Measurements from ENCODE around the gene GPR33.
A peak's percentile ranks its signal among the peaks of the same experiment; 100 is the strongest.
"Not testable (repeated sequence)": the region's sequence is repeated elsewhere in the genome, so short reads cannot be mapped to it uniquely, and the experiment has no call there.

The GPR33 gene, protein sequence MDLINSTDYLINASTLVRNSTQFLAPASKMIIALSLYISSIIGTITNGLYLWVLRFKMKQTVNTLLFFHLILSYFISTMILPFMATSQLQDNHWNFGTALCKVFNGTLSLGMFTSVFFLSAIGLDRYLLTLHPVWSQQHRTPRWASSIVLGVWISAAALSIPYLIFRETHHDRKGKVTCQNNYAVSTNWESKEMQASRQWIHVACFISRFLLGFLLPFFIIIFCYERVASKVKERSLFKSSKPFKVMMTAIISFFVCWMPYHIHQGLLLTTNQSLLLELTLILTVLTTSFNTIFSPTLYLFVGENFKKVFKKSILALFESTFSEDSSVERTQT

DNA sequence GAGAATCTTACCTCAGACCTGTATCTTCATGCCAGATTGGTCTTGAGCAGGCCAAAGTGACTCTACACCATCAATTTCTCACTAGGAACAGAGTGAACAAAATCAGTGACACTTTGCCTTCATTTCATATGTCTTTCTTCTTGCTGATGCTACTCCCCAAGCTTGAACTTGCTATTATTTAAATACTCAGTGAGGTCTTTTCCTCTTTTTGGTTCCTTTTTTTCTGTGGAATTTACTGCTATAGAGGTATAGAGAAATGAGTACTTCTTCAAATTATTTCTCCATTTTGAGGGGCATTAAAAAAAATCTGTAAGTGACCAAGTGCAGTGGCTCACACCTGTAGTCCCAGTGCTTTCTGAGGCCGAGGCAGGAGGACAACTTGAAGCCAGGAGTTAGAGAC, at the start of gene GPR33:
TSS of gene GPR33 (minus strand) at position 154 of the 400 bp plus-strand sequence. CDS start 4,074 bp downstream, outside the sequence.
- no peak for DNase-seq

DNA sequence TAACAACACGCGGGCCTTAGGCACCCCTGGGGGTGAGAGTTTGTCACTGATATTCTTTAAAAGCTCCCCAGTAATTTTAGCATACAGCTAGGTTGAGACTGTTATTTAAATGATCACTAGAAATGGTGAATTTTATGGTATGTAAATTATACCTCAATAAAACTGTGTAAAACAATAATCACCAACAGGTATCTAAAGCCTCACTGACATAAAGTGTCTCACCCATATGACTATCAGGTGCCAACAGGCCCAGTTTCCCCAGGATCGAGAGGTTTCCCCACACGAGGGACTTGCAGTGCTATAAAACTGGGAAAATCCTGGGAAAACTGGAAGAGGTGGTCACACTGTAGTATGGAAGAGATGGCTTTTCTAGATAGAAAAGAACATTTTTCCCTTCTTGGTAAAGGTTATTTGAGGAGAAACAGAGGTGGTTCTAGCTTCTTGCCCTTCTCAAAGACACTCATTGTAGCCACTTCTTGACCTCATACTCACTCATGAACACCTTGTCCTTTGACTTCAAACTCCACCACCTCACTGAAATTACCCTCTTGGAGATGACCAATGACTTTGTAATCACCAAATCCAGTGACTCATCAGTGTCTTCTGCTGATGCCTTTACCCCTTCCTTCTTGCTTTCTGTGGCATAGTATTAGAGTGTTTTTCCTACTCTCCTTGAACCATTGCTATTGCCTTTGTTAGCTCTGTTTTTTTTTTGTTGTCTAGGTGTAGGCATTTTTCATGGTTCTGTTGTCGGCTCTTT, 48.5 kb upstream of the GPR33 start:
- DNase-seq = no peak

DNA sequence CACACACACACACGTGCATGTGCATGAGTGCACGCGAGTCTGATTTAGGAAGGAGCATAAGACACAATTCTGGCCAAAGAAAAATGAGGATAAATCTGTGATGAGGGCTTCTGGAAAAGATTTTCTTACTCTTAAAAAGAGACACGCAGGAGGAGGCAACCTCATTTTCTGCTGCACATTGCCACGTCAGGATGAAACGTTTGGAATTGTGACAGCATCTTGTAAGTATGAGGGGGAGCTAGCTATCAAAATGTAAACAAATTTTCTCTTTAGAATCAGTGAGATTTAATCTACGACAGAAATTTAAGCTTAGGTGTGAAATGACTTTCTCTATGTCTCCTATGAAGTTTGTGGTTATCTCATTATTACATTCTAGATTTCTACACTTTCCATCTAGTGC, 42.3 kb upstream of the GPR33 start:
- no peak for DNase-seq

DNA sequence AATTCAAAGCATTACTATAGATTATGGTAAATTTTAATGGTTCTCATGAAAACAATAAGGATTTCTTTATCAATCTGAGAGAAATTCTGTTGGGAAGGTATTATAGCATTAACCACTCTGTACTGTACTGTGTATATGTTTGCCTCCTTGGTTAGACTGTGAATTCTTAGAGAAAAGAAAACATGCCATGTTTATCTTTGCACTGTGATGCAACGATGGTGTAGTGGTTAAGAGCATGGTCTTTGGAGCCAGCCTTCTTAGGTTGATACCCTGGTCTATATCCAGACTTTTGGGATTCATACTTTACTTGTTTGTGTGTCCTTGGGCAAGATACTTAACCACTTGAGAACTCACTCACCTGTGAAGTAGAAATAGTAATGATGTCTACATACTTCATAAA, 41.2 kb upstream of the GPR33 start:
- no peak for DNase-seq

DNA sequence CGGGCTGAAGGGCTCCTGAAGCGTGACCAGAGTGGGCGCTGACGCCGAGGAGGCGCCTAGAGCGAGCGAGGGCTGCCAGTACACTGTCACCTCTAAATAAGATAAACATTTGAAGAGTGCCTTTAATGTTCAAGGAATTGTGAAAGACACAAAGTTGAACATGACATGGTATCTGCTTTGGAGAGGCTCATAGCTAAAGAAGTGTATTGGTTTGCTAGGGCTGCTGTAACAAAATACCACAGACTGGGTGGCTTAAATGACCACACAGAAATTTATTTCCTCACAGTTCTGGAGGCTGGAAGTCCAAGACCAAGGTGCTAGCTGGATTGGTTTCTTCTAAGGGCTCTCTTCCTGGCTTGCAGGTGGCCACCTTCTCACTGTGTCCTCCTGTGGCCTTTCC, 39.7 kb upstream of the GPR33 start:
- no peak for DNase-seq

DNA sequence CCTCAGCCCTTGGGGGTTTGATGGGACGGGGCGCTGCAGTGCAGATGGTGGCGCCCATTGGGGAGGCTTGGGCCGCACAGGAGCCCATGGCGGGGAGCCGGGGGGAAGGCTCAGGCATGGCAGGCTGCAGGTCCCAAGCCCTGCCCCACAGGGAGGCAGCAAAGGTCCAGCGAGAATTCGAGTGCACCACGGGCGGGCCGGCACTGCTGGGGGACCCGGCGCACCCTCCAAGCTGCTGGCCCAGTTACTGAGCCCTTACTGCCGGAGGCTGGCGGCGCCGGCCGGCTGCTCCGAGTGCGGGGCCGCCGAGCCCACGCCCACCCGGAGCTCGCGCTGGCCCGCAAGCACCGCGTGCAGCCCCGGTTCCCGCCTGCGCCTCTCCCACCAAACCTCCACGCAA, 39.2 kb upstream of the GPR33 start:
- DNase-seq = no peak

DNA sequence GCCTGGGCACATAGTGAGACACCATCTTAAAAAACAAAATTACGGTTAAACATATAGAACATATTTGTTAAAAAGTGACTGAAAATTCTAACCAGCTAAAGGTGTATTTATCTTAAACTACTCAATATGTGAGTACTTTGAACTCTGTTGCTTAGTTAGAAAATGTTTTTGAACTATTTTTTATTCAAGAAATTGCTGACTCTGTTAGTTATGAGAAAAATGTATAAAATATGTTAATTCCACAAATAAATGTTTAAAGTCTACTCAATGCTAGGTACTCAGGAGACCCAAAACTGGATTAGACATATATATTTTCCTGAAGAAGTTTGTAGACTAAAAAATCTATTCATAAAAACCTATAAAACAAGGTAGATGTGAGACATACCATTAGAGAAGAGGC, 23.0 kb upstream of the GPR33 start:
- DNase-seq = no peak

DNA sequence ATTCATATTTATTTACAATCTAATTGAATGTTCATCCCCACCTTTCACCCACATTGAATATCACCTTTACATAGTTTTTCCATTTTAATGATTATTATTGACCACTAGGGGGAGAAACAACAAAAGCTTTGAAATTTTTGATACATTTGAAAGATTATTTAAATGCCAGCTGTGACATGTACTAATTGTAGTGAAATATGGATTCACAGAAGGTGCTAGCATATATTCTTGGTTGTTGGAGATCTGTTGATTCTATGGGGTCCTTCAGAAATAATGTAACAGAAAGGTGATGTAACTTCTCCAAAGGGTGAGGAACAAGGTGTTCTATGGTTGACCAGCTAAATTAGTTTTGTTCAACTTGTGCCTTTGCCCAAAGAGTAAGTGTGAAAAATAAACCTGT, 22.4 kb upstream of the GPR33 start:
- peak; percentile 51 for DNase-seq

DNA sequence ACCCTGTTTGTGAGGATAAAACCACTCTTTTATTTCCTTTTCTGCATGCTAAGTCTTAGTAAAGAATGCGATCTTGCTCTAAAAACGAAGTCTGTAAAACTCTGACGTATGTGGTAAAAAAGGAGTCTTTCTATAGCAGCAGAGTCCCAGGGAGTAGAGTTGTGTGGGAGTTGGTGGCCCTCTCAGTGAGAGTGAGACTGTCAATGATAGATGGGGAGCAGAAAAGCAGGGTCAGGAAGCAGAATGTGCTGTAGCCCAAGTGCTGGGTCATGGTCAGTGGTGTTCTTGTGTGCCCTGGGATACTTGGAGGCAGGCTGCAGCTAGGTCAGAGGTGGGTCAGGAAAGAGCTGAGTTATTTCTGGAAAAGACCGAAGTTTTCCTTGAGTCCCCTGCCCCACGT, 20.3 kb upstream of the GPR33 start:
- no peak for DNase-seq

DNA sequence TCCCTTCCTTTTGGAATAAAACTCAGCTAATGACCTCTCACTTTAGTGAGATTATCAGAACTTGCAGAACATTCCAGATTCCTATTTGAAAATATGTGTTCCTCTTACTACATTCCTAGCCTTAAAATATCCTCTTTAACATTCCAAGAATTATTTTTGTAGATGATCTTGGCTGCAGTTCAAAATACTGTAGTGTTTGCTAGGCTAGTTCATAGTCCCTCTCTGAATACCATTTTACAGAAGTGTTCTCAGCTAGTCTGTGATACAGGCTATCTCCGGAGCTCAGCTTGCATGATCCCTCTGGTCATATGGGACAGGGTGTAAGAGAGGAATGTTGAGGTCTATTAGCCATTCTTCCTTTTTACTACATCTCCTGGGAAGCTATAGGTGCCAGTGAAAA, 17.6 kb upstream of the GPR33 start:
- no peak for DNase-seq

DNA sequence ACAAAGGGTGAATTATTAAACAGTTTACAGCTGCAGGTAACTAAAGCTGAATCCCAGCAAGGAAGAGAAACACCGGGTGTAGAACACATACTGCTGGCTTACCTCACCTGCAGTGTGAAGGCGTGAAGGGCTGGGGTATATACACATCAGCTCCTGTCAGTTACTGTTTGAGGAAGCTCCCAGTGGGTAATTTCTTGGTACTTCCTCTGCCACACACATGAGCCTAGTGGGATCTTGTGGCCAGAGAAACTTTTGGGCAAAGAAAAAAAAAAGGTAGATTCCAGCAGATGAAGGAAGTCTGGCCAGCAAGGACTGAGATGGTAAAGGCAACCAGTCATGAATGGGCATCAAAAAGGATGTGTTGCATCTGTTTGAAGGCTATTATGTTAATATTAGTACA, 14.0 kb upstream of the GPR33 start:
- DNase-seq = no peak

DNA sequence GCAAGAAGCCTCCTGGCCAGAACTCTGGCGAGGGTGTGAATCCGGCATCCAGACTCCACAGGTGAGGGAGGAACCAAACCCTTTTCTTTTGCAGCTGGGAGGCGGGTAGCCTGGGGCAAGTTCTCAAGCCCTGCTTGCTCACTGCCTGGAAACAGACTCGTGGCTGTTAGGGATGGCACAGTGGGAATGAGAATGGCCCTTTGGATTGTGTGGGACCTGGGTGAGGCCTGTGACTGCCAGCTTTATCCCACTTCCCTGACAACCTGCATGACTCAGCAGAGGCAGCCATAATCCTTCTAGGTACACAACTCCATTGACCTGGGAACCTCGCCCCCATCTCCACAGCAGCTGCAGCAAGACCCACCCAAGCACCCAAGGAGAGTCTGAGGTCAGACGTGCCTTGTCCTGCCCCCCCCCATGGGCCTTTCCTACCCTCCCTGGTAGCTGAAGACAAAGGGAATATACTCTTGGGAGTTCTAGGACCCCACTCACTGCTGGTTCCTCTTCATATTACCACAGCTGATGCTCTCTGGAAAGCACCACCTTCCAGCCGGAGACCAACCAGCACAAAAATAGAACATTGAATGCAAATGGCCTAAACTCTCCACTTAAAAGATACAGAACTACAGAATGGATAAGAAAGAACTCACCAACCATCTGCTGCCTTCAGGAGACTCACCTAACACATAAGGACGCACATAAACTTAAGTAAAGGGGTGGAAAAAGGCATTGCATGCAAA, 5.1 kb upstream of the GPR33 start:
- no peak for DNase-seq

DNA sequence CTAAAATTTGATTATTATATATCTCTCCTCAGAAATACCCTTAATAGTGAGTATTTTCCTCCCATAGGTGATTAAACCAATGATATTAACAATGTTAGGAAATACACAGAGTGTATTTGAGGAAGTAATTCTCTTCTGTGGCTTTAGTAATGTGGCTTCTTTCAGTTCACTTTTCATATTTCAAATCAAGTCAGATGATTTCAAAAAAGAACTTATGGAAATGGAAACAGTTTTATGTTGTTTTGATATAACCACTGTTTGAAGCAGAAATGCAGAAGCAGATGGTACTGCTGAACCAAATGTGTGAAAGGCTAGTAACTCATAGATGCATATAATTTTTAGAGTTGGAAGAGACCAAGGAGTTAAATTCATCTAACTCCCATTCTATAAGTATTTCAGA, 1.9 kb upstream of the GPR33 start:
- no peak for DNase-seq

DNA sequence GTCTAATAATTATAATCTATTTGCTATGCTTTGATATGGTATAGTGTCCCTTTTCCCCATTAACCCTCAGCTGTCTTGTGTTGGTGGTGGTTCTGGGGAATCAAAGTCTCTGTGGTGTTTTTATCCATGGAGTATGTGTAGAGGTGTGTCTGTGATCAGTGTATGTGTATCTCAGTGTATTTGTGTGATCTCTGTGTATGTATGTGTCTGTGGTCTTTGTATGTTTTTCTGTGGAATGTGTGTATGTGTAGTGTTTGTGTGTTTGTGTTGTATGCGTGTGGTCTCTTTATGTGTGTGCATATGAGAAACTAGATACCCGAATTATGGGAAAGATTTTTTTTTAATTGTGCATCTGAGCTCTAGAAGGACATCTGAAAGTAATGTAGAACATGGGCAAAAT, 1.1 kb downstream of the GPR33 start:
- no peak for DNase-seq

DNA sequence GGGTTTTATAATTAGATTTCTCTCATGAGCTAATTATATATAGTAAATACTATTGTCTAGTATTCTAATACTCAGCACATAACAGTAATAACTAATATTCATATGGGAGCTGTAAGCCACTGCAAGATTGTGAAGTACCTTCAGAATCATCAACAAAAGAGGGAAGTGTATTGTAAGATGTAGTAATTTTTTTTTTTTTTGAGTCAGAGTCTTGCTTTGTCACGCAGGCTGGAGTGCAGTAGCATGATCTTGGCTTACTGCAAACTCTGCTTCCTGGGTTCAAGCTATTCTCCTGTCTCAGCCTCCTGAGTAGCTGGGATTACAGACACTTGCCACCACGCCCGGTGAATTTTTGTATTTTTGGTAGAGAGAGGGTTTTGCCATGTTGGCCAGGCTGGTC, 3.1 kb downstream of the GPR33 start:
- no peak for DNase-seq

DNA sequence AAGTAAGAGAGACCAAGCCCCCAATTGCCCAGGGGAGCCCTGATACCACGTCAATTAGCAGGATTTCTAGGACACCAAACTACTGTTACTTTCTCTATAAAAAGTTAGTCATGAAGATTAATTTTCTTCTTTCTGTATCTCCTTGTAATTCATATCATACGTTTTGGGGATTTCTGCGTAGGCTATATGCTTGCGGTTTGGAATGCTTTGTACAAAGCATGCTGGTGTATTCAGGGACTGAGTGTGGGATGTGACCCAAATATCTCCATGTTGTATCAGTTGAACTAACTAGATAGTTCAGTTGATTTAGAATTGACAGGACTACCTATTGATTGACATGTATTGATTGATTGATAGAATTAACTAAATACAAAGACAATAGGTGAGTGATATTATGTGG, 7.7 kb downstream of the GPR33 start:
- no peak for DNase-seq

DNA sequence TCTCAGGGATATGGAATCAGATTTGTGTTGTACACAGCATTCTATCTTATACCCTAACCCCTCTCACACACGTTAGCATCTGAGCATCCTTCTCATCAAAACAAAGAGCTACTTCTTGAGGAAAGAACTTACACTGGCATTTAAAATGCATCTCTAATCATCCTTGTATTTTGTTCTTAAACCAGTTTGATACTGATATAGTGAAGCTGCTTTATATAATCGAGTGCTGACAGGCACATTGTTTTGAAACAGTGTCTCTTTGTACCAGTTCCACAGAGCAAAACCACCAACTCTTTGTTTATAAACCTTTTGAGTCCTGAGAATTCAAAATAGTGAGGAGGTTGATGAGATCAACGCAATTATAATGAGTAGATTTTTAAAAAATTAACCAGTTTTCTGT, 8.8 kb downstream of the GPR33 start:
- no peak for DNase-seq

DNA sequence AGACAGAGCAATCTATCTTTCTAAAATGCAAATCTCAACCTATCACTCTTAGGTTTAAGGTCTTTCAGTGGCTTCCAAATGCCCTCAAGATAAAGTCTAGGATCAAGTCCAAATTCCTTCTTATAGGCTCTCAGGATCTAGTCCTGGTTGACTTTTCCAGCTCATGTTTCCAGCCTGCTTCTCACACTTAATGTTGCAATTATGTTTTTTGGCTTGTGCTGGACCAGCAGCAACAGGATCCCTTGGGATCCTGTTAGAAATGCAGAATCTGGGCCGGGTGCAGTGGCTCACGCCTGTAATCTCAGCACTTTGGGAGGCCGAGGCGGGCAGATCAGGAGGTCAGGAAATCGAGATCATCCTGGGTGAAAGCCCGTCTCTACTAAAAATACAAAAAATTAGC, 10.6 kb downstream of the GPR33 start:
- DNase-seq = no peak

DNA sequence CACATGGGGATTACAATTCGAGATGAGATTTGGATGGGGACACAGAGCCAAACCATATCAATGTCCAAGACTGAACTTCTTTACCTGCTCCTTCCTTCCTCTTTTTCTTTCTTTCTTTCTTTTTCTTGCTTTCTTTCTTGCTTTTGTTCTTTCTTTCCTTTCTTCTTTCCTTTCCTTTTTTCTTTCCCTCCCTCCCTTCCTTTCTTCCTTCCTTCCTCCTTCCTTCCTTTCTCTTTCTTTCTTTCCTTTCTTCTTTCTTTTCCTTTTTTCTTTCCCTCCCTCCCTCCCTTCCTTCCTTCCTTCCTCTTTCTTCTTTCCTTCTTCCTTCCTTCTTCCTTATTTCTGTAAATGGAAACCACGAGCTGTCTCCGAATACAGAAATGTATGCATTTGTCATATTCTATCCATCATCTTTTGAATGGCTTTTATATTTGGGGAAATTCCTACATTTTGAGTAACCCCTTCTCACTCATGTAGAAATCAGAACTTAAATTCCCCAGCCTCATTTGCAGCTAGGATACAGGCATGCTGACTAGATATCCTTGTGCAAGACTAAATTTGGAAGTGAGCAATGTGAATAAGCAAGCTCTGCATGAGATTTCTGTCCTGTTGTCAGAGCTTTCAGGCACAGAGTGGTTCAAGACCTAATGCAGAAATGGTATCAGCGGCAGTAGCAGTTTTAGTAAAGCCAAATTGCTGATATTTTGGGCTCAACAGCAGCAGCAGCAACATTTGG, 11.5 kb downstream of the GPR33 start:
- DNase-seq = no peak

DNA sequence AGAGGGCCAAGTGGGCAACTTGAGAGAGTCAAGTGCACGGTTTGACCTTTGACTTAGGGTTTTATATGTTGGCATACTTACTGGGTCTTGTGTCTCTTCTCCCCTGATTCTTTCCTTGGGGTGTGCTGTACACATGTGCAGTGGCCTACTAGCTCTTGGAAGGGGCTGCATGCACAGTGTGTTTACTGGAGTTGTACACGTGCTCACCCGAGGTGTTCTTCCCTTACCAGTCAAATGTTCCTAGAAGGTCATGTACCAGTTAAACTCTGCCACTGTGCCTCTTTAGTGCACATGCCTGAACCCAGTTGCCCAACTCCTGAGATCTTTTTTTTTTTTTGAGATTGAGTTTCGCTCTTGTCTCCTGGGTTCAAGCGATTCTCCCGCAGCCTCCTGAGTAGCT, 21.3 kb downstream of the GPR33 start:
- no peak for DNase-seq

DNA sequence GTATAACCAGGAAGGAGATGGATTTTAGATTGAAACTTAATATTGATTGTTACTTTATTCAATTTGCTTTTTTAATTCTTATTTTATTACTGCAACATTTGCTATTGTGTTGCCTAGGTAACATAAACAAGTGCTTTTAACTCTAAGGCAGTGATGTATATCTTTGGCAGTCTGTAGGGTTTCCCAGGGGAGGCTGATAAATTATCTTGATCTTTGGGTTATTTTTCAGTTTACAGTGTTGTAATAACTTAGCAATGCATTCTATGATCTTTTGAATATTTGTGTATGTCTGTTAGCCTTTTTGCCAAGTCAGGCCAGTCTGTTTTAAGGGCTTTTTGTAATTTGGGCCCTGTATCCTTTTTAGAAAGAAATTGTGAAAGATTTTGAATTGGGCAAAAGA, 22.7 kb downstream of the GPR33 start:
- no peak for DNase-seq

DNA sequence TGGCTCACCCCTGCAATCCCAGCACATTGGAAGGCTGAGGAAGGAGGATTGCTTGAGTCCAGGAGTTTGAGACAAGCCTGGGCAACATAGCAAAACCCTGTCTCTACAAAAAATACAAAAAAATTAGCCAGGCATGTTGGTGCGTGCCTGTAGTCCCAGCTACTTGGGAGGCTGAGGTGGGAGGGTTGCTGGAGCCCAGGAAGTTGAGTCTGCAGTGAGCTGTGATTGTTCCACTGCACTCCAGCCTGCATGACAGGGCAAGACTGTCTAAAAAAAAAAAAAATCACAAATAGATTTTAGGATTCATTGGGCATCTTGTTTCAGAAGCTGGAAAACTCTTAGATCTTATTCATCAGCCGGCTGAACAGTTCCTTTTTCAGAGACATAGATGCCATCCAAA, 25.4 kb downstream of the GPR33 start:
- DNase-seq = not testable (repeated sequence)

DNA sequence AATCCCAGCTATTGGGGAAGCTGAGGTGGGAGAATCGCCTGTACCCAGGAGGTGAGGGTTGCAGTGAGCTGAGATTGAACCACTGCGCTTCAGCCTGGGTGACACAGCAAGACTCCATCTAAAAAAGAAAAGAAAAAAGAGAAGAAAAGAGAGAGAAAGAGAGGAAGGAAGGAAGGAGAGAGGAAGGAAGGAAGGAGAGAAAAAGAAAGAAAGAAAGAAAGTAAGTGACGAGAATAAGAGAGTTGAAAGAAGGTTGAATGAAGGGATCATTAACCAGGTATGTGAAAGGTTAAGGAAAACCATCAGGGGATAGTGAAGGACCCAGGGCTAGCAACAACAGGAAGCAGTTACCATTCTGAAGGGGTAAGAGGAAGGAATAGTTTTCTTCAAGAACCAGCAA, 26.3 kb downstream of the GPR33 start:
- no peak for DNase-seq
